SK-N-MC (cell line): ENCODE data around the gene SPEF2.

Experiments
- EZH2 ChIP-seq: fragments of 200-600 bp; sonication (generic); IDR thresholded peaks from one replicate; pipeline ENCODE4 v1.6.1; 2017; ENCODE audit warnings: antibody characterized with exemption
- POLR2AphosphoS5 ChIP-seq: IDR thresholded peaks from 2 replicates; pipeline ENCODE4 v1.6.1; 2012; ENCODE audit warnings: mild to moderate bottlenecking, low read depth, low read length, borderline replicate concordance

- TF ChIP-seq EZH2, result no peak
- no peak for TF ChIP-seq POLR2AphosphoS5
Observed at GRCh38 chr5:35859101-35859661, 241.5 kb downstream of the SPEF2 start.
